ENCODE results near the gene ZNF519.
"Not testable (repeated sequence)": the region's sequence is repeated elsewhere in the genome, so short reads cannot be mapped to it uniquely, and the experiment has no call there.

DNA sequence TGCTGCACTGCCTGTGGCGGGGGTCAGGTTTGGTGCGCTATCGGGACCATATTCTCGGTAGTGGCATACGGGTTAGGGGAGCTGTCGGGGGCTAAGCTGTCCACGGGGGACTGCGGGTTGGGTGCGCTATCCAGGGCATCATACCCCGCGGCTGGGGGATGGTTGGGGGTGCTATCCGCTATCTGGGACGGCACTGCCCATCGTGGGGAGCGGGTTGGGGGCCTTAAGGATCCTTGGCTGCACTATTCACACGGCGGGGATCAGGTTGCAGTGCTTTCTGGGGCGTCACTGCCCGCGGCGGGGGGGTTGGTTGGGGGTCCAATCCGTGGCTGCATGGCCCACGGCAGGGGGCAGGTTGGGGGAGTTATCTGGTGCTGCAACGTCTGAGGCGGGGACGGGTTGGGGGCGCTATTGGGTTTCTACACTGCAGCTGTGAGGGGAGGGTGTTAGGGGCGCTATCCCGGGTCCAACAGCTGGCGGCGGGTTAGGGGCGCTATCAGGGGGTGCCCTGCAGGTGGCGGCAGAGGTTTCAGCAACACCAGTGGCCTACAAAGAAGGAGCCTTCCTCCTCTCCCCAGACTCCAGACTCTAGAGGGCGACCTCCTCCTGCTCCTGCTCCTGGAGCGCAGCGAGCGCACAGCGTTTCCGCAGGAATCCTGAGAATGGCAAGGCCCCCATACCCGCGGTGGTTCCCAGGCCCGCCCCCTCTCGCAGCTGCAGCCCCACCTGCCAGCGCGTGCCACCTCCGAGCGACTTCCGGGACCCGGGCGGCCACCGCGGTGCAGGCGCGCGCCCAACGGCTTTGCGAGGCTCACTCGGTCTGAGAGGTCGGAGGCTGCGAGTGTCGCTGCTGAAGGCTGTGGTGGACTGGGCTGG, 46.3 kb upstream of the ZNF519 start:
- not testable (repeated sequence) for TF ChIP-seq POLR2A (IDR thresholded peaks at IDR 0.05; ENCODE audit: control extremely low read depth in 1 of 2, low read depth in 2 of 2, low read length in 2 of 2); CHD2 (IDR thresholded peaks at IDR 0.05; ENCODE audit: low read length); SUZ12 (IDR thresholded peaks at IDR 0.05; ENCODE audit: low read length)
- TF ChIP-seq, protein P1, sequence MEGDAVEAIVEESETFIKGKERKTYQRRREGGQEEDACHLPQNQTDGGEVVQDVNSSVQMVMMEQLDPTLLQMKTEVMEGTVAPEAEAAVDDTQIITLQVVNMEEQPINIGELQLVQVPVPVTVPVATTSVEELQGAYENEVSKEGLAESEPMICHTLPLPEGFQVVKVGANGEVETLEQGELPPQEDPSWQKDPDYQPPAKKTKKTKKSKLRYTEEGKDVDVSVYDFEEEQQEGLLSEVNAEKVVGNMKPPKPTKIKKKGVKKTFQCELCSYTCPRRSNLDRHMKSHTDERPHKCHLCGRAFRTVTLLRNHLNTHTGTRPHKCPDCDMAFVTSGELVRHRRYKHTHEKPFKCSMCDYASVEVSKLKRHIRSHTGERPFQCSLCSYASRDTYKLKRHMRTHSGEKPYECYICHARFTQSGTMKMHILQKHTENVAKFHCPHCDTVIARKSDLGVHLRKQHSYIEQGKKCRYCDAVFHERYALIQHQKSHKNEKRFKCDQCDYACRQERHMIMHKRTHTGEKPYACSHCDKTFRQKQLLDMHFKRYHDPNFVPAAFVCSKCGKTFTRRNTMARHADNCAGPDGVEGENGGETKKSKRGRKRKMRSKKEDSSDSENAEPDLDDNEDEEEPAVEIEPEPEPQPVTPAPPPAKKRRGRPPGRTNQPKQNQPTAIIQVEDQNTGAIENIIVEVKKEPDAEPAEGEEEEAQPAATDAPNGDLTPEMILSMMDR (IDR thresholded peaks at IDR 0.05; ENCODE audit: control extremely low read depth in 1 of 3, insufficient read depth in 1 of 3, low read depth in 1 of 3, low read length in 3 of 3), result peak; percentile 8 to 40 (median 14)

All from H1 (cell line).